ENCODE measurements around the gene MRPL52. TPM values are rescaled to one million over a fixed set of nuclear protein-coding genes. Genes with fewer than 3 reads are reported as not detected.

Gene MRPL52
- total and polyA plus RNA-seq, 2 of the 13 experiments (the other 11 are each of a cell fraction or from before 2014, with no cell fraction given): 118 to 329 TPM

DNA sequence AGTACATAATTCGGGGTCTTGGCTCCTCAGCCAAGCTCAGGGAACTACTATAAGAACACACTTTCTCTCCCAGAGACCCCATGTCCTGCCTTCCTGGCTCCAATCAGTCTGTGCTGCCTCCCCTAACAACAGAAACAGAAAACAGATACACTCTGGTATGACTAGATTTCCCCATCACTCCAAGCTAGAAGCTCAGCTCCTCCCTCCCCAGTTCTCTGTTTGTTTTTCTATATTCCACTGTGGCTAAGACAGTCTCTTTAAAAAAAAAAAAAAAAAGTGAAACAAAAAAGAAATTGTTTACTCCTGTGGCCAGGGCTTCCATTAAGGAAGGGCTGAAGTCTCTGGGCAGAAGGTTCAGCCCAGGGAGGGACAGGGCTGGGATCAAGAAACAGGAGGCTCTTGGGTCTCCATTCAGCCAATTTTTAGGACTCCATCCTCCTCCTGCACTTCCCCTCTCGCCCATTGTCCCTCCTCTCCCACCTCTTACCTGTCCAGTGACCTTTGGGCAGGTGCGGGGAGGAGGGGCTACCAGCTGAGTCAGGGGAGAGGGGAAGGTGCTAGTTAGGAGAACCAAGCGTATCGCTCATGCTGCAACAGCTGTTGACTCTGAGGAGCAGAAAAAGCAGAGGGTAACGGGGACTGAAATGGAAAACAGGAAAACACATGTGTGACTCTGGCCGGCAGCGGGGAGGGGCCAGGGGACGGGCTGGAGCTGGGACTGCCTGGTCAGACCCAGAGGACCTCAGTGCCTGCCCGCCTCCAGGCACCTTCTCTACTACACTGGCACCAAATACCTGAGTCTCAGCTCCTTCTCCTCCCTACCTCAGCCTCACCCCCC is 10.3 kb upstream of the MRPL52 start (continued):
- TF ChIP-seq, protein P1, sequence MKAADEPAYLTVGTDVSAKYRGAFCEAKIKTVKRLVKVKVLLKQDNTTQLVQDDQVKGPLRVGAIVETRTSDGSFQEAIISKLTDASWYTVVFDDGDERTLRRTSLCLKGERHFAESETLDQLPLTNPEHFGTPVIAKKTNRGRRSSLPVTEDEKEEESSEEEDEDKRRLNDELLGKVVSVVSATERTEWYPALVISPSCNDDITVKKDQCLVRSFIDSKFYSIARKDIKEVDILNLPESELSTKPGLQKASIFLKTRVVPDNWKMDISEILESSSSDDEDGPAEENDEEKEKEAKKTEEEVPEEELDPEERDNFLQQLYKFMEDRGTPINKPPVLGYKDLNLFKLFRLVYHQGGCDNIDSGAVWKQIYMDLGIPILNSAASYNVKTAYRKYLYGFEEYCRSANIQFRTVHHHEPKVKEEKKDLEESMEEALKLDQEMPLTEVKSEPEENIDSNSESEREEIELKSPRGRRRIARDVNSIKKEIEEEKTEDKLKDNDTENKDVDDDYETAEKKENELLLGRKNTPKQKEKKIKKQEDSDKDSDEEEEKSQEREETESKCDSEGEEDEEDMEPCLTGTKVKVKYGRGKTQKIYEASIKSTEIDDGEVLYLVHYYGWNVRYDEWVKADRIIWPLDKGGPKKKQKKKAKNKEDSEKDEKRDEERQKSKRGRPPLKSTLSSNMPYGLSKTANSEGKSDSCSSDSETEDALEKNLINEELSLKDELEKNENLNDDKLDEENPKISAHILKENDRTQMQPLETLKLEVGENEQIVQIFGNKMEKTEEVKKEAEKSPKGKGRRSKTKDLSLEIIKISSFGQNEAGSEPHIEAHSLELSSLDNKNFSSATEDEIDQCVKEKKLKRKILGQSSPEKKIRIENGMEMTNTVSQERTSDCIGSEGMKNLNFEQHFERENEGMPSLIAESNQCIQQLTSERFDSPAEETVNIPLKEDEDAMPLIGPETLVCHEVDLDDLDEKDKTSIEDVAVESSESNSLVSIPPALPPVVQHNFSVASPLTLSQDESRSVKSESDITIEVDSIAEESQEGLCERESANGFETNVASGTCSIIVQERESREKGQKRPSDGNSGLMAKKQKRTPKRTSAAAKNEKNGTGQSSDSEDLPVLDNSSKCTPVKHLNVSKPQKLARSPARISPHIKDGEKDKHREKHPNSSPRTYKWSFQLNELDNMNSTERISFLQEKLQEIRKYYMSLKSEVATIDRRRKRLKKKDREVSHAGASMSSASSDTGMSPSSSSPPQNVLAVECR (CRISPR knock-in tag; IDR thresholded peaks at IDR 0.05; ENCODE audit: borderline replicate concordance): peak; percentile 78
- TF ChIP-seq SALL1 (CRISPR knock-in tag; IDR thresholded peaks at IDR 0.05) (peak; percentile 58; the same call in 1 of the 2 replicates), ZNF296 (CRISPR knock-in tag; conservative IDR thresholded peaks at IDR 0.05) (peak; percentile 86; the same call in 1 of the 2 replicates), EEA1 (CRISPR knock-in tag; IDR thresholded peaks at IDR 0.05; ENCODE audit: borderline replicate concordance) (no peak), HNRNPUL1 (IDR thresholded peaks at IDR 0.05; ENCODE audit: low read depth, low read length) (no peak), ZNF317 (CRISPR knock-in tag; IDR thresholded peaks at IDR 0.05) (no peak), ZNF264 (CRISPR knock-in tag; IDR thresholded peaks at IDR 0.05) (no peak), ZNF788 (CRISPR knock-in tag; IDR thresholded peaks at IDR 0.05; ENCODE audit: borderline replicate concordance) (0 out of 2 replicates have a peak, but pooled peaks have one; percentile 55), ZNF17 (CRISPR knock-in tag; IDR thresholded peaks at IDR 0.05) (no peak), ZNF260 (CRISPR knock-in tag; IDR thresholded peaks at IDR 0.05; ENCODE audit: borderline replicate concordance, low read depth) (no peak), HOXA9 (CRISPR knock-in tag; IDR thresholded peaks at IDR 0.05; ENCODE audit: borderline replicate concordance) (no peak), ARNT (IDR thresholded peaks at IDR 0.05) (no peak), HOXA3 (CRISPR knock-in tag; IDR thresholded peaks at IDR 0.05) (0 out of 2 replicates have a peak, but pooled peaks have one; percentile 7), SIX1 (CRISPR knock-in tag; IDR thresholded peaks at IDR 0.05; ENCODE audit: borderline replicate concordance) (no peak), ZNF496 (CRISPR knock-in tag; IDR thresholded peaks at IDR 0.05; ENCODE audit: insufficient replicate concordance) (no peak)
- TF ChIP-seq, protein P2, sequence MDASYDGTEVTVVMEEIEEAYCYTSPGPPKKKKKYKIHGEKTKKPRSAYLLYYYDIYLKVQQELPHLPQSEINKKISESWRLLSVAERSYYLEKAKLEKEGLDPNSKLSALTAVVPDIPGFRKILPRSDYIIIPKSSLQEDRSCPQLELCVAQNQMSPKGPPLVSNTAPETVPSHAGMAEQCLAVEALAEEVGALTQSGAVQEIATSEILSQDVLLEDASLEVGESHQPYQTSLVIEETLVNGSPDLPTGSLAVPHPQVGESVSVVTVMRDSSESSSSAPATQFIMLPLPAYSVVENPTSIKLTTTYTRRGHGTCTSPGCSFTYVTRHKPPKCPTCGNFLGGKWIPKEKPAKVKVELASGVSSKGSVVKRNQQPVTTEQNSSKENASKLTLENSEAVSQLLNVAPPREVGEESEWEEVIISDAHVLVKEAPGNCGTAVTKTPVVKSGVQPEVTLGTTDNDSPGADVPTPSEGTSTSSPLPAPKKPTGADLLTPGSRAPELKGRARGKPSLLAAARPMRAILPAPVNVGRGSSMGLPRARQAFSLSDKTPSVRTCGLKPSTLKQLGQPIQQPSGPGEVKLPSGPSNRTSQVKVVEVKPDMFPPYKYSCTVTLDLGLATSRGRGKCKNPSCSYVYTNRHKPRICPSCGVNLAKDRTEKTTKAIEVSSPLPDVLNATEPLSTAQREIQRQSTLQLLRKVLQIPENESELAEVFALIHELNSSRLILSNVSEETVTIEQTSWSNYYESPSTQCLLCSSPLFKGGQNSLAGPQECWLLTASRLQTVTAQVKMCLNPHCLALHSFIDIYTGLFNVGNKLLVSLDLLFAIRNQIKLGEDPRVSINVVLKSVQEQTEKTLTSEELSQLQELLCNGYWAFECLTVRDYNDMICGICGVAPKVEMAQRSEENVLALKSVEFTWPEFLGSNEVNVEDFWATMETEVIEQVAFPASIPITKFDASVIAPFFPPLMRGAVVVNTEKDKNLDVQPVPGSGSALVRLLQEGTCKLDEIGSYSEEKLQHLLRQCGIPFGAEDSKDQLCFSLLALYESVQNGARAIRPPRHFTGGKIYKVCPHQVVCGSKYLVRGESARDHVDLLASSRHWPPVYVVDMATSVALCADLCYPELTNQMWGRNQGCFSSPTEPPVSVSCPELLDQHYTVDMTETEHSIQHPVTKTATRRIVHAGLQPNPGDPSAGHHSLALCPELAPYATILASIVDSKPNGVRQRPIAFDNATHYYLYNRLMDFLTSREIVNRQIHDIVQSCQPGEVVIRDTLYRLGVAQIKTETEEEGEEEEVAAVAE (CRISPR knock-in tag; IDR thresholded peaks at IDR 0.05; ENCODE audit: borderline replicate concordance): no peak
- TF ChIP-seq, protein P3, sequence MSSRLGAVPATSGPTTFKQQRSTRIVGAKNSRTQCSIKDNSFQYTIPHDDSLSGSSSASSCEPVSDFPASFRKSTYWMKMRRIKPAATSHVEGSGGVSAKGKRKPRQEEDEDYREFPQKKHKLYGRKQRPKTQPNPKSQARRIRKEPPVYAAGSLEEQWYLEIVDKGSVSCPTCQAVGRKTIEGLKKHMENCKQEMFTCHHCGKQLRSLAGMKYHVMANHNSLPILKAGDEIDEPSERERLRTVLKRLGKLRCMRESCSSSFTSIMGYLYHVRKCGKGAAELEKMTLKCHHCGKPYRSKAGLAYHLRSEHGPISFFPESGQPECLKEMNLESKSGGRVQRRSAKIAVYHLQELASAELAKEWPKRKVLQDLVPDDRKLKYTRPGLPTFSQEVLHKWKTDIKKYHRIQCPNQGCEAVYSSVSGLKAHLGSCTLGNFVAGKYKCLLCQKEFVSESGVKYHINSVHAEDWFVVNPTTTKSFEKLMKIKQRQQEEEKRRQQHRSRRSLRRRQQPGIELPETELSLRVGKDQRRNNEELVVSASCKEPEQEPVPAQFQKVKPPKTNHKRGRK (CRISPR knock-in tag; IDR thresholded peaks at IDR 0.05): 0 out of 2 replicates have a peak, but pooled peaks have one; percentile 29

Measured in HepG2 (cell line).